Measurements from ENCODE around the gene LBH.

Gene LBH

GRCh38 chr2:30235859-30236535, 4.7 kb downstream of the LBH start:
- no peak for DNase-seq

GRCh38 chr2:30236591-30237238, 5.4 kb downstream of the LBH start:
- DNase-seq: no peak

- DNase-seq: no peak
Observed at GRCh38 chr2:30237239-30237965, 6.1 kb downstream of the LBH start.

GRCh38 chr2:30237966-30238800, 6.8 kb downstream of the LBH start:
- no peak for DNase-seq

GRCh38 chr2:30239308-30239985, 8.1 kb downstream of the LBH start:
- peak; percentile 55 for DNase-seq

- no peak for DNase-seq
Observed at GRCh38 chr2:30239986-30240752, 8.8 kb downstream of the LBH start.

GRCh38 chr2:30243231-30243630, 11.9 kb downstream of the LBH start:
- no peak for DNase-seq

- DNase-seq: no peak
Observed at GRCh38 chr2:30245364-30245763, 14.0 kb downstream of the LBH start.

- no peak for DNase-seq
Observed at GRCh38 chr2:30248791-30249190, 17.5 kb downstream of the LBH start.

- no peak for DNase-seq
Observed at GRCh38 chr2:30249354-30249753, 18.0 kb downstream of the LBH start.

- no peak for DNase-seq
Observed at GRCh38 chr2:30250421-30250820, 19.1 kb downstream of the LBH start.

GRCh38 chr2:30252723-30253701, 21.7 kb downstream of the LBH start:
- DNase-seq: peak; percentile 64

- DNase-seq: no peak
Observed at GRCh38 chr2:30253873-30254684, 22.7 kb downstream of the LBH start.

- no peak for DNase-seq
Observed at GRCh38 chr2:30254685-30255001, 23.3 kb downstream of the LBH start.

- no peak for DNase-seq
Observed at GRCh38 chr2:30255026-30255425, 23.7 kb downstream of the LBH start.

GRCh38 chr2:30255466-30256408, 24.4 kb downstream of the LBH start:
- DNase-seq: no peak

GRCh38 chr2:30257266-30258214, 26.2 kb downstream of the LBH start:
- no peak for DNase-seq

Data from activated CD4-positive, alpha-beta T cell treated with anti-CD3 and anti-CD28 coated beads for 1 hour (primary cell).